Activated T-cell treated with anti-CD3 and anti-CD28 coated beads, Interleukin-2, amount 50 U/mL, for 48 hours (primary cell): Measurements from ENCODE around the gene DLG1.

Source experiments
- DNase-seq, 2 experiments: peaks; one replicate each; pipeline ENCODE4 v3.0.0-alpha.2; 2020

Gene DLG1

GRCh38 chr3:196994056-196994455 lies 304.4 kb downstream of the DLG1 start:
- DNase-seq = no peak
